ENCODE data around the gene FAF1. TPM values are rescaled to one million over a fixed set of nuclear protein-coding genes. Genes with fewer than 3 reads are reported as not detected.

FAF1 gene
- total RNA-seq, 2 donors from 2014 or later = 60.3 to 66.7 TPM

- Histone ChIP-seq H3K9ac (ENCODE audit: low read depth in 2 of 2, low read length in 2 of 2) (no peak overlapping the region), H3K4me1 (no peaks in the 10 kb centered on the region), H3K36me3 (no peaks in the 10 kb centered on the region), H3K27me3 (no peaks in the 10 kb centered on the region), H3K27ac (no peak overlapping the region), H3K4me3 (no peak overlapping the region), H3K9me3 (no peaks in the 10 kb centered on the region)
- TF ChIP-seq CTCF (IDR thresholded peaks at IDR 0.05) = no peak
- intact Hi-C loops (cut with DNase I) = no loop called here
- DNase-seq = no peak
These were observed 437.2 kb downstream of the FAF1 start for GRCh38 chr1:50522691-50523342.

GRCh38 chr1:50521703-50522102 is 438.4 kb downstream of the FAF1 start:
- no peaks in the 10 kb centered on the region for H3K4me1 ChIP-seq
- H3K4me3 ChIP-seq = no peak overlapping the region

GRCh38 chr1:50517488-50517887 is 442.6 kb downstream of the FAF1 start:
- H3K4me1 ChIP-seq = no peaks in the 10 kb centered on the region
- DNase-seq = no peak
- H3K36me3 ChIP-seq = no peaks in the 10 kb centered on the region
- no peak for TF ChIP-seq CTCF (IDR thresholded peaks at IDR 0.05)
- H3K27me3 ChIP-seq = no peaks in the 10 kb centered on the region
- intact Hi-C loops (cut with DNase I) = no loop called here
- H3K27ac ChIP-seq = no peak overlapping the region
- no peak overlapping the region for H3K4me3 ChIP-seq
- no peak overlapping the region for H3K9ac ChIP-seq (ENCODE audit: low read depth in 2 of 2, low read length in 2 of 2)
- no peaks in the 10 kb centered on the region for H3K9me3 ChIP-seq

More at GRCh38 chr1:50521703-50522102, 438.4 kb downstream of the FAF1 start:
- Histone ChIP-seq H3K36me3 (no peaks in the 10 kb centered on the region), H3K9ac (ENCODE audit: low read depth in 2 of 2, low read length in 2 of 2) (no peak overlapping the region), H3K9me3 (no peaks in the 10 kb centered on the region), H3K27ac (no peak overlapping the region), H3K27me3 (no peaks in the 10 kb centered on the region)
- no peak for DNase-seq
- intact Hi-C loops (cut with DNase I) = no loop called here
- TF ChIP-seq CTCF (IDR thresholded peaks at IDR 0.05) = no peak

DNA sequence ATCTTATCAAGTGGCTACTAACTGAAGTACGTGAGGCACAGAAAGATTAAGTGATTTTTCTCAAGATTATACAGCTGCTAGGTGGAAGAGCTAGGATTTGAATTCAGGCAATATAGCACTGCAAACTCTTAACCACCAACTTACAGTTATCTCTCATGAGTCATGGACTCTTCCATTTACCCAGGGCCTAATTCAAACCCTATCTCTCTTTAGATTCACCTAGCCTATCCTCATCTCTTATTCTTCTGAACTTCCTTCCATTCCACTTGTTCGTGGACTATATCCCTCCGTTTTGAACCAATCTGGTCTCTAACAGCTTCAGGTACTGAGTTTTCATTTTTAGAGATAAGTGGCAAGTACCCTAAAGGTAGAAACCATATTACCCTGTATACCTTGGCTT is 444.0 kb downstream of the FAF1 start:
- no peaks in the 10 kb centered on the region for H3K9me3 ChIP-seq
- H3K4me1 ChIP-seq = no peaks in the 10 kb centered on the region
- intact Hi-C loops (cut with DNase I) = no loop called here
- H3K4me3 ChIP-seq = no peak overlapping the region
- DNase-seq = no peak
- H3K27me3 ChIP-seq = no peaks in the 10 kb centered on the region
- H3K36me3 ChIP-seq = no peaks in the 10 kb centered on the region
- TF ChIP-seq CTCF (IDR thresholded peaks at IDR 0.05) = no peak
- H3K9ac ChIP-seq (ENCODE audit: low read depth in 2 of 2, low read length in 2 of 2) = no peak overlapping the region
- no peak overlapping the region for H3K27ac ChIP-seq

- intact Hi-C loops (cut with DNase I) = no loop called here
- H3K4me3 ChIP-seq = no peak overlapping the region
- TF ChIP-seq CTCF (IDR thresholded peaks at IDR 0.05) = no peak
- H3K4me1 ChIP-seq = no peaks in the 10 kb centered on the region
- H3K9me3 ChIP-seq = no peaks in the 10 kb centered on the region
- DNase-seq = no peak
- no peak overlapping the region for H3K27ac ChIP-seq
- no peaks in the 10 kb centered on the region for H3K36me3 ChIP-seq
- no peak overlapping the region for H3K9ac ChIP-seq (ENCODE audit: low read depth in 2 of 2, low read length in 2 of 2)
- no peaks in the 10 kb centered on the region for H3K27me3 ChIP-seq
These were observed 452.0 kb downstream of the FAF1 start for GRCh38 chr1:50508040-50508586.
